Neuron (in vitro differentiated cells): ENCODE results near the gene CFTR.
"Not testable (repeated sequence)": the region's sequence is repeated elsewhere in the genome, so short reads cannot be mapped to it uniquely, and the experiment has no call there.

Experiments used
- H2AFZ ChIP-seq: one replicate; pipeline ENCODE4 v1.6.1; 2013; ENCODE audit warnings: low read depth, mild to moderate bottlenecking, inconsistent platforms, low read length, moderate library complexity
- H3K27me3 ChIP-seq: one replicate; pipeline ENCODE4 v1.6.1; 2013; ENCODE audit warnings: low read length; ENCODE audit not compliant: insufficient read depth
- H3K36me3 ChIP-seq: one replicate; pipeline ENCODE4 v1.6.1; 2013; ENCODE audit warnings: low read length; ENCODE audit not compliant: insufficient read depth
- H3K4me1 ChIP-seq: one replicate; pipeline ENCODE4 v1.6.1; 2013; ENCODE audit warnings: low read length; ENCODE audit not compliant: insufficient read depth
- H3K4me3 ChIP-seq: 2 replicates; pipeline ENCODE4 v1.5.1; 2013; ENCODE audit warnings: mild to moderate bottlenecking, low read length, moderate library complexity
- H3K9me3 ChIP-seq: one replicate; pipeline ENCODE4 v1.6.1; 2013; ENCODE audit warnings: low read length

CFTR gene

GRCh38 chr7:117690147-117690546 is 210.3 kb downstream of the CFTR start:
- Histone ChIP-seq H3K27me3 (no peaks in the 10 kb centered on the region), H2AFZ (no peak overlapping the region), H3K9me3 (no peaks in the 10 kb centered on the region), H3K36me3 (no peaks in the 10 kb centered on the region), H3K4me3 (no peak overlapping the region), H3K4me1 (peaks cover 2% of the 10 kb centered on the region)

- Histone ChIP-seq H3K9me3 (no peaks in the 10 kb centered on the region), H3K4me3 (no peak overlapping the region), H3K27me3 (no peaks in the 10 kb centered on the region), H3K36me3 (no peaks in the 10 kb centered on the region), H3K4me1 (no peaks in the 10 kb centered on the region), H2AFZ (no peak overlapping the region)
Measured at GRCh38 chr7:117692338-117692737, 212.5 kb downstream of the CFTR start.

- H3K27me3 ChIP-seq: no peaks in the 10 kb centered on the region
- no peak overlapping the region for H2AFZ ChIP-seq
- H3K36me3 ChIP-seq: no peaks in the 10 kb centered on the region
- no peaks in the 10 kb centered on the region for H3K4me1 ChIP-seq
- no peak overlapping the region for H3K4me3 ChIP-seq
- no peaks in the 10 kb centered on the region for H3K9me3 ChIP-seq
Measured at GRCh38 chr7:117698018-117698417, 218.2 kb downstream of the CFTR start.

- Histone ChIP-seq H3K9me3 (no peaks in the 10 kb centered on the region), H3K36me3 (no peaks in the 10 kb centered on the region), H2AFZ (no peak overlapping the region), H3K4me3 (no peak overlapping the region), H3K4me1 (no peaks in the 10 kb centered on the region), H3K27me3 (no peaks in the 10 kb centered on the region)
Measured at GRCh38 chr7:117704063-117704462, 224.2 kb downstream of the CFTR start.

- H2AFZ ChIP-seq: no peak overlapping the region
- H3K27me3 ChIP-seq: no peaks in the 10 kb centered on the region
- no peaks in the 10 kb centered on the region for H3K9me3 ChIP-seq
- no peak overlapping the region for H3K4me3 ChIP-seq
- H3K4me1 ChIP-seq: no peaks in the 10 kb centered on the region
- no peaks in the 10 kb centered on the region for H3K36me3 ChIP-seq
Measured at GRCh38 chr7:117705630-117706029, 225.8 kb downstream of the CFTR start.

GRCh38 chr7:117706210-117706609 is 226.4 kb downstream of the CFTR start:
- H3K9me3 ChIP-seq: no peaks in the 10 kb centered on the region

GRCh38 chr7:117707080-117707479 is 227.3 kb downstream of the CFTR start:
- H3K9me3 ChIP-seq: no peaks in the 10 kb centered on the region
- H3K4me1 ChIP-seq: no peaks in the 10 kb centered on the region
- no peaks in the 10 kb centered on the region for H3K36me3 ChIP-seq
- H2AFZ ChIP-seq: no peak overlapping the region
- H3K27me3 ChIP-seq: no peaks in the 10 kb centered on the region
- H3K4me3 ChIP-seq: no peak overlapping the region

More at GRCh38 chr7:117706210-117706609, 226.4 kb downstream of the CFTR start:
- Histone ChIP-seq H3K27me3 (no peaks in the 10 kb centered on the region), H3K4me1 (no peaks in the 10 kb centered on the region), H3K4me3 (no peak overlapping the region), H2AFZ (no peak overlapping the region), H3K36me3 (no peaks in the 10 kb centered on the region)

- not testable (repeated sequence) for H3K36me3 ChIP-seq, H3K9me3 ChIP-seq, H3K4me1 ChIP-seq, H3K4me3 ChIP-seq, H3K27me3 ChIP-seq, H2AFZ ChIP-seq
Measured at GRCh38 chr7:117708173-117708572, 228.3 kb downstream of the CFTR start.

GRCh38 chr7:117711556-117711955 is 231.7 kb downstream of the CFTR start:
- H3K27me3 ChIP-seq: no peaks in the 10 kb centered on the region
- H3K9me3 ChIP-seq: no peaks in the 10 kb centered on the region
- H2AFZ ChIP-seq: no peak overlapping the region
- H3K36me3 ChIP-seq: no peaks in the 10 kb centered on the region
- H3K4me1 ChIP-seq: no peaks in the 10 kb centered on the region
- no peak overlapping the region for H3K4me3 ChIP-seq

- H3K36me3 ChIP-seq: no peaks in the 10 kb centered on the region
- H3K4me1 ChIP-seq: no peaks in the 10 kb centered on the region
- no peaks in the 10 kb centered on the region for H3K27me3 ChIP-seq
- H3K9me3 ChIP-seq: no peaks in the 10 kb centered on the region
- H3K4me3 ChIP-seq: no peak overlapping the region
- H2AFZ ChIP-seq: no peak overlapping the region
Measured at GRCh38 chr7:117715784-117716445, 236.1 kb downstream of the CFTR start.

- Histone ChIP-seq H3K27me3 (no peaks in the 10 kb centered on the region), H3K9me3 (no peaks in the 10 kb centered on the region), H3K36me3 (no peaks in the 10 kb centered on the region), H3K4me3 (no peak overlapping the region), H2AFZ (no peak overlapping the region), H3K4me1 (no peaks in the 10 kb centered on the region)
Measured at GRCh38 chr7:117716707-117717299, 237.0 kb downstream of the CFTR start.

- H3K9me3 ChIP-seq: no peaks in the 10 kb centered on the region
- no peaks in the 10 kb centered on the region for H3K27me3 ChIP-seq
- H3K36me3 ChIP-seq: no peaks in the 10 kb centered on the region
- H3K4me3 ChIP-seq: no peak overlapping the region
- H2AFZ ChIP-seq: no peak overlapping the region
- no peaks in the 10 kb centered on the region for H3K4me1 ChIP-seq
Measured at GRCh38 chr7:117717357-117717756, 237.5 kb downstream of the CFTR start.
